Stimulated activated CD4-positive, alpha-beta T cell treated with anti-CD3 and anti-CD28 coated beads, Interleukin-12 subunit alpha, Interleukin-12 subunit beta, amount 100 ng/mL, for 4 hours (primary cell): ENCODE data around the gene TOP2A.

ENCODE experiments used
- DNase-seq: peaks from one replicate; pipeline ENCODE4 v3.0.0-alpha.2; 2020

The TOP2A gene

DNA sequence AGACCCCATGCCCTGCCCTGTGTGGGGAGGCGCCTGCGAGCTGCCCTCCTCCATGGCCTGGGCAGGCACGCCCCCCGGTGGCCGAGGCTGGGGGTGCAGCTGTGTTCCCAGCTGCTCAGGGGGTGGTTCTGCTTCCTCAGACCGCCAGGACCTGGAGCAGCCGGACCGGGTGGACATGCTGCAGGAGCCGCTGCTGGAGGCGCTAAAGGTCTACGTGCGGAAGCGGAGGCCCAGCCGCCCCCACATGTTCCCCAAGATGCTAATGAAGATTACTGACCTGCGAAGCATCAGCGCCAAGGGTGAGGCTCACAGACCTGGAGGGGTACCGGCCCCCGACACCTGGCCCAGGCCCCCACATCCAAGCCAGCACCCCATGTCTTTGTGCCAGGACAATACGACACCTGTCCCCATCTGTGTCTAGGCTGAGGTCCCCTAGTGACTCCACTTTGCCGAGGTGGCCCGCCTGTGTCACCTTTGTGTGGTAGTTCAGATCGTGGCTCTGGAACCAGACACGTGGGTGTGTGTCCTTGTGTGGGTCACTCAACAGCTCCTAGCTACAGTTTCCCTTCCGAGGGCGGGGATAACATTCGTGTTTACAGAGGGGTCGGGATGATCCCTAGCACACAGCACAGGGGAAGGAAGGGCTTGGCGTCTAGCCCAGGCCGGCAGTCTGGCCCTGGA is 62.4 kb downstream of the TOP2A start:
- DNase-seq = peak; percentile 78

DNA sequence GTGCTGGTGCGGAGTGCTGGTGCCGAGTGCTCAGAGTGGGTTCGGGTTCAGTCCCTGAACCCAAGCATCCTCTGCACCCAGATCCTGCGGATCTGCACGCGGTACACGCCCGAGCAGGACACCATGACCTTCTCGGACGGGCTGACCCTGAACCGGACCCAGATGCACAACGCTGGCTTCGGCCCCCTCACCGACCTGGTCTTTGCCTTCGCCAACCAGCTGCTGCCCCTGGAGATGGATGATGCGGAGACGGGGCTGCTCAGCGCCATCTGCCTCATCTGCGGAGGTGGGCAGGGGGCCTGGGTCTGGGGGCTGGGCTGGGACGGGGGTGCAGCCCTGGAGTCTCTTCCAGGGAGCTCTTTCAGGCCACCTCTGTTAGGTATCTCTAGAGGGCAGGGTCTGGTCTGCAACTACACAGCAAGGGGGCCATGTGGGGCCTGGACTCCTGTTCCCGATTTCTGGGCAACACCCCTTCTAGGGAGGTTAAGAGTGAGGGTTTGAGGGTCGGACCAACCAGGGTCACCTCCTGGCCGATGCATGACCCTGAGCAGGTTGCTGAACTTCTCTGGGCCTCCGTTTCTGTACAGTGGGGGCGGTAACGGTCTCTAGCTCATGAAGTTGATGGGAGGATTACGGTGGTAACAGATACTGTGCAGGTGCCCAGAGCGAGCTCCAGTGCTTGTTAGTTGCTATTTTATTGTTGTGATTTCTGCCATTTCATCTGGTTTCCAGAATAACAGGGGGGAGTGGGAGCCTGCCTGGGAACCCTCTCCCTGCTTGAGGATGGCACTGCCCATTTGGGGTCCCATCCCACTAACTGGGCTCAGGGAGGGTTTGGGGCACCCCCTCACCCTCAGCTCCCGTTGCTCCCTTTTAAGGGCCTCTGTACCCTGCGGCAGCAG is 63.2 kb downstream of the TOP2A start:
- no peak for DNase-seq

DNA sequence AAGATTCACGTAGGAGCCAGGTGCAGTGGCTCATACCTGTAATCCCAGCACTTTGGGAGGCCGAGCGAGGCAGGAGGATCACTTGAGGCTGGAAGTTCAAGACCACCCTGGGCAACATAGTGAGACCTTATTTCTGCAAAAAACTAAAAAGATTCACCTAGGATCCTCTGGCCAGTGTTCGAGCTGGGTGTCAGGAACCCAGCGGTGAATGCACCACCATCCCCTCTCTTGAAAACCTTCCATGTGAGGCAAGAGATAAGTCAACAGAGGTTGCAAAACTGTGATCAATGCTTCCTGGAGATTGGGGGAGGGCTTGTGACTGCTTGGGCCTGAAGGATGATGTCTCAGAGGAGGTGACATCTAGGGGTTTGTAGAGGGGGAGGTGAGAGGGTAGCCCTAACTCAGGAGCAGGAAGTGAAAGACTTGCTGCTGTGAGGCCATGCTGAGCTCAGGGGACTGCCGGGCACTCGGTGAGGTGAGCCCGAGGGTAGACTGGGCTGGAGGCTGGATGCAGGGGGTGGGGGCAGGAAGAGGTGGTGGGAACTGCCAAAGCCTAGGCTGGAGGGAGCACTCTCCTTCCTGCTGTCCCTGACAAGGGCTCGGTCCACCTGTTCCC is 64.8 kb downstream of the TOP2A start:
- no peak for DNase-seq

GRCh38 chr17:40352237-40352778 is 65.4 kb downstream of the TOP2A start:
- DNase-seq = no peak

DNA sequence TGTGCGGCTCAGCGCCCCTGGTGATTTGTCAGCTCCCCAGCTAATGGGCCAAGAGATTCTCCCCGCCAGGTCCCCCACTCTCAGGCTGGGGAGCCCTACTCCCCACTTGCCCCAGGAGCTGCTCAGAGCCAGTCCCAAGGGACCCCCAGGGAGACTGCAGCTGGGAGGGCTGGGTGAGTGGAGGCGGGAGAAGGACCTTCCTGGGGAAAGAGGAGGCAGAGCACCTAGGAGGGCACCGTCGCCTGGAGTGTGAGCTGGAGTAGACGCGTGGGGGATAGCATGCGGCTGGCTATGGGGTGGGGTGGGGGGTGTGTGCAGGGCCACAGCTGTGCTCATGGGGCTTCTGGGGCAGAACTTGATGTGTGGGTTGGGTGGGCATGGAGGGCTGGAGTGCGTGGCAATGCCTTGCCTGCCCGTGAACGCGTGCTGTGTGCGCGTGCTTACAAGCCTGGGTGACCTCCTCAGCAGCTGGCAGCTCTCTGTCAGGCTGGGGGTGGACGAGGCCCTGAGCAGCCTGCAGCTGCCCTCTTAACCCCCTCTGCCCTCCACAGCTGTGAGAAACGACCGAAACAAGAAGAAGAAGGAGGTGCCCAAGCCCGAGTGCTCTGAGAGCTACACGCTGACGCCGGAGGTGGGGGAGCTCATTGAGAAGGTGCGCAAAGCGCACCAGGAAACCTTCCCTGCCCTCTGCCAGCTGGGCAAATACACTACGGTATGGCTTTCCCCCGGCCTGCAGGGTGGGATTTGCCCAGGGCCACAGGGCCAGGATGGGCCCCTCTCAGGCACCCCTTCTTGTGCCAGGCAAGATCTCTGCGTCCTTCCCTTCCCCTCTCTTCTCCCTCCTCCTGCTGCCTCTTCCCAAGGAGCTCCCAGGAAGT is 66.1 kb downstream of the TOP2A start:
- no peak for DNase-seq

DNA sequence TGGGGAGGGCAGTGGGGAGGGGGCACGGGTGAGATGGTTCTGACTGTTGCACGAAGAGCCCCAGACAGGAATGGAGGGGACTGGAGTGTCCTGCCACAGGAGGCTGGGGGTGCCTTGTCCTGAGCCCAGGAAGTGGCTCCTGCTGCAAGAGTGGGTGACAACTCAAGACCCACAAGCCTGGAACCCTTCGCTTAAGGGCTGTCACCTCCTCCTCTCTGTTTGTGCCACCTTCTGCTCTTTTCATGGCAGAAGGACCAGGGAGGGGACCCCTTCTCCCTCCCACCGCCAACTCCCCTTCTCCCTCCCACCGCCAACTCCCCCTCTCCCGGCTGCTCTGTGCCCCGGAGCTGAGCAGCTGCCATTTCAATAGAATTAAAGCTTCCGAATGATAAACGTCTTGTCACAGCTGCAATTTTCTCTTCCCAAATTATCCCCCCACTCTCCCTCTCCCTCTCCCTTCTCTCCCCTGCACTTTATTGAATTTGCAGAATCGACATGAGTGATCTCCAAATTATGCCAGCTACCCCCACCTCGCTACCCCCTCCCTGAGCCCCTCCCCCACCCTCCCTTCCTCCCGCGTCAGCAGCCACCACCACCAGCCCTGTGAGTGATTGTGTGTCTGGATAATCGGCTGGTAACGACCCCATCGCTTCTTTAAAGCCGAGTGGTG is 66.9 kb downstream of the TOP2A start:
- no peak for DNase-seq

- no peak for DNase-seq
Measured at GRCh38 chr17:40349895-40350688, 67.6 kb downstream of the TOP2A start.

GRCh38 chr17:40349477-40349894 is 68.2 kb downstream of the TOP2A start:
- DNase-seq = no peak

DNA sequence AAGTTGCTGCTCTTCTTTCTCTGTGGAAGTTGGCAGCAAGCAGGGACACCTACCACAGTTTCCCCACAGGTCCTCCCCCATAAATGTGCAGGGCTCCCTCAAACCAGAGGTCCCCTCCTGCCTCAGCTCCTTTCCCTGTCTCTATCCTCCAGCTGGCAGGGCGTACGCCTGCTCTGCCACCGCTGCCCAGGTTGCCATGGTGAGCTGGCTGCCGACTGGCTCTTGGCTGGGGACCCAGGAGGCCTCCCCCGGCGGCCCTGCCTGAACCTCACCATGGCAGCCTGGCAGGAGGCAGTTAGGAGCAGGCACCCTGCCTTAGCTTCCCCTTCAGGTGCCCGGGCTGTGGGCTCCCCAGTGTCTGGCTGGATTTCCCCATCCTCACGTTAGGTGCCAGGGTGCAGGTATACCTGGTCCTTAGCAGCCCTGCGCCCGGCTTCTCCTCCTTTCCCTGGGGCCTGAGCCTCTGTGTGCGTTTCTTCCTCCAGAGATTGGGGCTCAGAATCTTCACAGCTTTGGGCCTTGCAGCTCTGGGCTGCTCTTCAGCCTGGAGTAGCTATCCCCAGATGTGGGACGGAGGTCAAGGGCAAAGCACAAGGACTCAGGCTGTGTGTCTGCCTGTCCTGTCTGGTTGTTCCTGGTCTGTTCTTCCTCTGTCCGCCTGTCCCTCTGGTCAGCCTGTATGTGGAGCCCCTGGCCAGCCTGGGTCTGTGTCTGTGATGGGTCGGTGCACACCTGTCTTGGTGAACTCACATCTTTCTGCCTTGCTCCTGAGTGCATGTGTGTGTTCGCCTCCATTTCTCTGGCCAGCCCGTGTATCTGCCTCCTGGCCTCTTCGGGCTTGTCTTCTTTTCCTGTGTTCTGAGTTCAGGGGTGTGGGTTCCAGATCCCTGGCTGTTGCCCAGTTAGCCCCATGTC is 68.9 kb downstream of the TOP2A start:
- no peak for DNase-seq

GRCh38 chr17:40348136-40348504 is 69.6 kb downstream of the TOP2A start:
- no peak for DNase-seq

- no peak for DNase-seq
Measured at GRCh38 chr17:40347319-40348135, 70.2 kb downstream of the TOP2A start.

DNA sequence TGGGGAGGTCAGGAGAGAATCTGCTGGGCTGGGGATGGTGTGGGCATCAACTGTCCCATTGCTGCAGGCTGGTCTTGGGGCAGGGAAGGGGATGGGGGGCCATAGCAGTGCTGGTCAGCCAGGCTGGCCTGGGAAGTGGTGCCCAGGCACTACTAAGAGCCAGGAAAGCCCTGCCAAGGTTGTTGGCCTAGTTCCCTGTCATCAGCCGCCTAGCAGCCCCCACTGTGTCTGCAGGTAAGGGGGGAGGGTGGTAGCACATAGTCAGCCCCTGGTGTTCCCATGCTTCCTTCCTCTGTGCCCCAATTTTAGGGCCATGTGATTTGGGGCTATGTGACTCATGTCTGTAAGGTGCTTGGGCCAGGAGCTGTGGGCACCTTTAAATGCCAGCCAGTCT is 70.9 kb downstream of the TOP2A start:
- no peak for DNase-seq

DNA sequence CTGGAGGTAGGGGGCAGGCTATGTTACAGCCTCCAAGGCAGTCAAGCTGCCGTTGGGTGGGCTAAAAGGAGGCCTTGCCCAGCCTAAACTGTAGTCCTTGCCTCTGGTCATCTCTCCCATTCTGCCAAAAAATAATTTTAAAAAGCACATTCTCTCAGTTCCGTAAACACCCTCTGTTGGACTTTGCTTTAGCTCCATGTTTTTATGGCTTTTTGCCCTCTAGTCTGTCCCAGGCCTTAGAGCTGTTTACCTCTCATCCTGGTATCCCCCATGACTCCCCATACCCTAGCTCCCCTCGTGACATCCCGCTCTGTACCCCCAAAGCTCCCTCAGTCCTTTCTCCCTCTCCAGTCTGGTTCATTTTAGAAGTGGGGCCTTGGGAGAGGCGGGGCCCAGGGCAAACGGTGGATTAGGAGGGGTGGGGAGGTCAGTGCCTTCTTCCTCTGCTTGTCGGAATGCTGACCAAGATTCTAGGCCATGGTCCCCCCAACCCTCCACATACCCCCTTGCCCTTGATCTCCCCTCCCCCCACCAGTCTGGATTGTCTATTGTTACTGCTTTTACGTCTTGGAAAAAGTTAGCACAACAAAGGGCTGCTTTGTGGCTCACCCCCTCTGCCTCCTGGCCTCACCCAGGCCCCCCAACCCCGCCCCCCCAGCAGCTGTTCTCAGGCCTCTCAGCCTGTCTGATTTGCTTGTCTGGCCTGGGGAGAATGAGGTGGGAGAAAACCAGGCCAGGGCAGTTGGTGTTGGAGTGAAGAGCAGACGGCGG is 71.5 kb downstream of the TOP2A start:
- DNase-seq = no peak

DNA sequence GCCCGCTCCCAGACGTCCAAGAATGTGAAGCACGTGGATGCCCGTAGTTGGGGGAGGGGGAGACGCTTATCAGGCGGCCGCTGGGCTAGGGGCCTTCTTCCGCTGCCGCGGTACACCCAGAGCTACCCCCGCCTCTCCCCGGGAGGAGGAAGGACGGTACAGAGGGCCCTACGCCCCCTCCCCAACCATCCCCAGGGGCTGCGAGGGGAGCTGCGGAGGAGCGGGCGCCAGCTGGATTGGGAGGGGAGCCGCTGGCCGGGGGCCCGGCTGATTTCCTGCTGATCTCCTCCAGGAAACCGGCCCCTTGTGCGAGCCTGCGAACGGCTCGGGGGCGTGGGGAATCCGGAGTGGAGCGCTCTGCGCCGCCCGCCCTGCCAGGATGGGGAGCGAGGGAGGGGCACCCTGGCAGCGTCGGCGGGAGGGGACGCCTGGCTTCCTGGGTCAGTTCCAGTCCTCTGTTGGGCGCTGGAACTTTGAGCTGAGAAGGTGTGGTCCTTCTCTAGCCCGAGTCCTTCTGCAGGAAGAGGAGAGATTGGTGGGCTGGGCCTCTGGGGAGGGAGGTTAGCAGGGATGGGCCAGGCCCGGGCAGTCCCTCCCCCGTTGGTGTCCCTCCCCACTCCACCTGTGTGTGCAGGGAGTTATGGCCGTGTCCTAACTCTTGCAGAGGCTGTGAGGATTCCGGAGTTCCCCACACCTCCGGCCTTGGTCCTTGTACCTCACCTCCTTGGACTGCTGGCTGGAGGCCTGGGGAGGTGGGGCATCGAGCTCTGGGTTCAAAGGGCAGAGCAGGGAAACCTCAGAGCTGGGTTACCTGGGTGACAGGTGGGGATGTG is 72.3 kb downstream of the TOP2A start:
- no peak for DNase-seq

GRCh38 chr17:40344421-40345160 is 73.1 kb downstream of the TOP2A start:
- no peak for DNase-seq
